Hepatocyte (in vitro differentiated cells): ENCODE measurements around the gene CRYAA. TPM values are rescaled to one million over a fixed set of nuclear protein-coding genes. Genes with fewer than 3 reads are reported as not detected.

ENCODE experiments used
- DNase-seq: peaks from one replicate; pipeline ENCODE4 v3.0.0-alpha.2; 2016; ENCODE audit warnings: low spot score
- H2AFZ ChIP-seq: fragments of 200-600 bp; sonication (generic); 2 replicates; pipeline ENCODE4 v1.6.0; 2016; ENCODE audit warnings: antibody characterized with exemption, mild to moderate bottlenecking
- H3K27ac ChIP-seq: fragments of 200-600 bp; sonication (generic); 2 replicates; pipeline ENCODE4 v1.5.1; 2016; ENCODE audit warnings: mild to moderate bottlenecking
- H3K27me3 ChIP-seq: fragments of 200-600 bp; sonication (generic); 2 replicates; pipeline ENCODE4 v1.6.1; 2016
- H3K36me3 ChIP-seq: fragments of 200-600 bp; sonication (generic); replicated peaks from 2 replicates; pipeline ENCODE4 v1.5.1; 2016; ENCODE audit warnings: low read depth; ENCODE audit not compliant: insufficient read depth
- H3K4me1 ChIP-seq: fragments of 200-600 bp; sonication (generic); 2 replicates; pipeline ENCODE4 v1.5.1; 2016; ENCODE audit warnings: mild to moderate bottlenecking, moderate library complexity; ENCODE audit not compliant: insufficient read depth
- H3K4me2 ChIP-seq: fragments of 200-600 bp; sonication (generic); 2 replicates; pipeline ENCODE4 v1.6.0; 2016
- H3K4me3 ChIP-seq: fragments of 200-600 bp; sonication (generic); 2 replicates; pipeline ENCODE4 v1.5.1; 2016; ENCODE audit warnings: mild to moderate bottlenecking
- H3K79me2 ChIP-seq: fragments of 200-600 bp; sonication (generic); 2 replicates; pipeline ENCODE4 v1.6.0; 2017; ENCODE audit warnings: mild to moderate bottlenecking
- H3K9me2 ChIP-seq: fragments of 200-600 bp; sonication (generic); replicated peaks from 2 replicates; pipeline ENCODE4 v1.6.0; 2017; ENCODE audit warnings: mild to moderate bottlenecking; ENCODE audit not compliant: insufficient read depth
- H3K9me3 ChIP-seq: fragments of 200-600 bp; sonication (generic); 2 replicates; pipeline ENCODE4 v1.5.1; 2016; ENCODE audit warnings: low read depth, mild to moderate bottlenecking
- H4K20me1 ChIP-seq: fragments of 200-600 bp; sonication (generic); 2 replicates; pipeline ENCODE4 v1.6.0; 2016; ENCODE audit warnings: mild to moderate bottlenecking; ENCODE audit not compliant: insufficient read depth, poor library complexity, severe bottlenecking
- EZH2 ChIP-seq: fragments of 200-600 bp; sonication (generic); IDR thresholded peaks from 2 replicates; pipeline ENCODE4 v1.6.1; 2016; ENCODE audit warnings: antibody characterized with exemption, mild to moderate bottlenecking, borderline replicate concordance
- EZH2phosphoT487 ChIP-seq: fragments of 200-600 bp; sonication (generic); IDR thresholded peaks from one replicate; pipeline ENCODE4 v1.6.1; 2018; ENCODE audit warnings: antibody characterized with exemption, mild to moderate bottlenecking, low read depth, moderate library complexity; ENCODE audit not compliant: unreplicated experiment, severe bottlenecking
- WGBS: methylation state at CpG from one replicate; pipeline ENCODE4 v1.1.6; 2016; ENCODE audit warnings: low lambda C conversion rate; ENCODE audit errors: missing lambda C conversion rate; 5-methylcytosine and 5-hydroxymethylcytosine counted together
- polyA plus RNA-seq: library from polyadenylated mRNA; unstranded; fragments of >200 nt; fragmentation: Nextera tagmentation; extraction: Ambion mirVana; gene quantifications from 2 replicates; pipeline ENCODE4 v1.2.1, GENCODE V29; 2016
- total RNA-seq: library from RNA; depleted of rRNA; stranded (reverse); fragments of >200 nt; gene quantifications from 2 replicates; pipeline ENCODE4 v1.2.3, GENCODE V29; 2014
- TF ChIP-seq, protein P1 (sequence below): fragments of 200-600 bp; sonication (generic); IDR thresholded peaks from 2 replicates; pipeline ENCODE4 v1.5.1; 2016; ENCODE audit warnings: antibody characterized with exemption, mild to moderate bottlenecking; ENCODE audit not compliant: poor library complexity

Gene CRYAA
- total and polyA plus RNA-seq, 2 experiments from 2014 or later = not detected

- H3K9me3 ChIP-seq = no peaks in the 10 kb centered on the region
- H3K27ac ChIP-seq = no peak overlapping the region
- peaks cover 21% of the 10 kb centered on the region for H3K4me1 ChIP-seq
- H2AFZ ChIP-seq = no peak overlapping the region
- no peaks in the 10 kb centered on the region for H3K36me3 ChIP-seq
- H3K4me2 ChIP-seq = no peak overlapping the region
- TF ChIP-seq EZH2 = no peak
- TF ChIP-seq, protein P1, sequence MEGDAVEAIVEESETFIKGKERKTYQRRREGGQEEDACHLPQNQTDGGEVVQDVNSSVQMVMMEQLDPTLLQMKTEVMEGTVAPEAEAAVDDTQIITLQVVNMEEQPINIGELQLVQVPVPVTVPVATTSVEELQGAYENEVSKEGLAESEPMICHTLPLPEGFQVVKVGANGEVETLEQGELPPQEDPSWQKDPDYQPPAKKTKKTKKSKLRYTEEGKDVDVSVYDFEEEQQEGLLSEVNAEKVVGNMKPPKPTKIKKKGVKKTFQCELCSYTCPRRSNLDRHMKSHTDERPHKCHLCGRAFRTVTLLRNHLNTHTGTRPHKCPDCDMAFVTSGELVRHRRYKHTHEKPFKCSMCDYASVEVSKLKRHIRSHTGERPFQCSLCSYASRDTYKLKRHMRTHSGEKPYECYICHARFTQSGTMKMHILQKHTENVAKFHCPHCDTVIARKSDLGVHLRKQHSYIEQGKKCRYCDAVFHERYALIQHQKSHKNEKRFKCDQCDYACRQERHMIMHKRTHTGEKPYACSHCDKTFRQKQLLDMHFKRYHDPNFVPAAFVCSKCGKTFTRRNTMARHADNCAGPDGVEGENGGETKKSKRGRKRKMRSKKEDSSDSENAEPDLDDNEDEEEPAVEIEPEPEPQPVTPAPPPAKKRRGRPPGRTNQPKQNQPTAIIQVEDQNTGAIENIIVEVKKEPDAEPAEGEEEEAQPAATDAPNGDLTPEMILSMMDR = no peak
- no peak for TF ChIP-seq EZH2phosphoT487
- H3K9me2 ChIP-seq = no peaks in the 10 kb centered on the region
- H4K20me1 ChIP-seq = no peaks in the 10 kb centered on the region
- 81% methylated on average over 19 of the region's 19 CpGs for WGBS
- no peak overlapping the region for H3K4me3 ChIP-seq
- DNase-seq = peak; percentile 60
- H3K27me3 ChIP-seq = no peaks in the 10 kb centered on the region
- H3K79me2 ChIP-seq = no peaks in the 10 kb centered on the region
These were observed 25.0 kb downstream of the CRYAA start for GRCh38 chr21:43193651-43194302.

DNA sequence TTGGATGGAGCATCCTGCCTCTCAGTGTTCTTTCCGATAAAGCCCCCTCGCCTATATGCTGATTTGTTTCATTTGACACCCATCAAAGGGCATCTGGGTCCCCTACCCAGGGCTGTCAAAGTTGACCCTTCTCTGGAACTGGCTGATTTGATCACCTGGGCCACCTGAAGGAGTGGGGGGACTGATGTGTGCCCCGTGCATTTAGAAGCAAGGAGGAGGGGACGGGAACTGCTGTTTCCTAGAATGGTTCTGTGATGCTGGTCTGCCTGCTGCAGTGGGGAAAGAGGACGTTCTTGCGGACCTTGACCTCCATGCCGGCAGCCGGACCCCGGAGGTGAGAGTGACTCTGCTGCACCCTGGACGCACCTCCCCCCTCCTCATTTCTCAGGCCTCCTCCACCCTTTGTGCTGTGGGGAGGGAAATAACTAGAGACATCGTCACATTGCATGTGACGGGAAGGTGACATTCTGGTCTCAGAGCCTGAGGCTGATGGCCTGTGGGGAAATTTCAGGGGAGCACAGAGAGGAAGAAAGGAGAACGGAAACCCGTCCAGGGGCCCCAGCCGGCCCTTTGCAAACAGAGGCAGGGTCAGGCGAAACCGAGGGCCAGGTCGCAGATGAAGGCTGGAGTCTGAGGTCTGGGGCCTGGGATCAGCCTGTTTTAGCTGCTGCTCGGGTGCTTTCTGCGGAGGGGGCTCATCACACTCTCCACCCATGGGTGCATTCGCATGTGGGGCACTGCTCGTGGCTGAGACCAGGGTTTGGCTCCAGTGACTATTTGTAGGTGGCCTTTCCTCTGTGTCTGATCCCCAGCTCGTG is 25.7 kb downstream of the CRYAA start:
- H2AFZ ChIP-seq = no peak overlapping the region
- peaks cover 21% of the 10 kb centered on the region for H3K4me1 ChIP-seq
- H3K9me3 ChIP-seq = no peaks in the 10 kb centered on the region
- WGBS = 74% methylated on average over 23 of the region's 23 CpGs
- H3K27me3 ChIP-seq = no peaks in the 10 kb centered on the region
- H3K36me3 ChIP-seq = no peaks in the 10 kb centered on the region
- H3K27ac ChIP-seq = peak overlapping the region; percentile 61
- DNase-seq = no peak
- no peaks in the 10 kb centered on the region for H3K79me2 ChIP-seq
- no peaks in the 10 kb centered on the region for H3K9me2 ChIP-seq
- H3K4me2 ChIP-seq = no peak overlapping the region
- TF ChIP-seq, protein P1 = no peak
- TF ChIP-seq EZH2phosphoT487 (no peak), EZH2 (no peak)
- H3K4me3 ChIP-seq = no peak overlapping the region
- H4K20me1 ChIP-seq = no peaks in the 10 kb centered on the region

DNA sequence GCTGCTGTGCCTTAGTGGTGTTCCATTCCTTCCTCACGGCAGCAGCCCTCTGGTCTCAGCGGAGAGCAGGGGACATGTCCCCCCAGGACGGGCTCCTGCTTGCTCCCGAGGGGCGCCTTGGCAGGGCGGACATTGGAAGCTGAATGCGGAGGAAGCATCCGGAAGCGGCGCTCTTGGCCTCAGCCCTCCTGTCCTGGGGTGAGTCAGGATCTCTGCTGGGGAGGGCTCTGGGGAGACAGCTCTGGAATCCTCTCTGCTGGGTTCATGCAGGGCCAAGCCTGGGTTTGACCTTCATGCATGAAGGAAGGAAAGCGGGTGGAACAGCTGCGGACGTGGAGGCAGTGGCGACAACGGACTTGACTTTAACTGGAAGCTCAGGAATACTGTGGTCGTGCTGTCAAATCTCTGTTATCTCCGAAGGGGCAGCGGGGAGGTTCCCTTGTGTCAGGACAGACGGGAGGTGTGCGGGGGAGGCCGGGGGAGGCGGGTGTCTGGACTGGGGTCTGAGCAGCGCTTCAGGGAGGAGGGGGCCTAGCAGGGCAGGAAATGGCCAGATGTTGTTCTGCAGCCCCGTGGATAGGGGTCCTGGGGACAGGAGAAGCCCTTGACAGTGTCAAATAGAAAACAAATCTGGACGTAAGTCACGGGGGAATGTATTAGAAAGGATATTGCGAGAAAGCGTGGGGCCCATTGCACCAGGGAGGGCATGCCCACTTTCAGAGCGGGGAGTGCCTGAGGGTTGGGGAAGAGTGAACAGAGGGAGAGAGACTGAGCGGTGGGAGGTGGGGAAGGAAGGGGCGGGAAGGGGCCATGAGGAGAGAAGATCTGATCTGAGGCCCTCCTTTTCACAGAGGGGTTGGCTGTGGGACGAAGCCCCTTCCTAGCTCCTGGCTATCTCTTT is 26.6 kb downstream of the CRYAA start:
- TF ChIP-seq, protein P1 = no peak
- TF ChIP-seq EZH2phosphoT487 (no peak), EZH2 (no peak)
- H3K9me2 ChIP-seq = no peaks in the 10 kb centered on the region
- H3K4me3 ChIP-seq = no peak overlapping the region
- peaks cover 21% of the 10 kb centered on the region for H3K4me1 ChIP-seq
- H3K79me2 ChIP-seq = no peaks in the 10 kb centered on the region
- H4K20me1 ChIP-seq = no peaks in the 10 kb centered on the region
- 66% methylated on average over 29 of the region's 32 CpGs for WGBS
- H3K4me2 ChIP-seq = no peak overlapping the region
- H3K36me3 ChIP-seq = no peaks in the 10 kb centered on the region
- peak; percentile 25 for DNase-seq
- no peaks in the 10 kb centered on the region for H3K9me3 ChIP-seq
- peak overlapping the region; percentile 61 for H3K27ac ChIP-seq
- H2AFZ ChIP-seq = no peak overlapping the region
- no peaks in the 10 kb centered on the region for H3K27me3 ChIP-seq
